KMS-11 (cell line): Measurements from ENCODE around the gene ADAM11.
"Not testable (repeated sequence)": the region's sequence is repeated elsewhere in the genome, so short reads cannot be mapped to it uniquely, and the experiment has no call there.

Experiments used
- H2AFZ ChIP-seq: fragments of 200-600 bp; sonication (generic); 2 replicates; pipeline ENCODE4 v1.6.1; 2016; ENCODE audit warnings: antibody characterized with exemption, mixed run types, low read depth
- H3K27ac ChIP-seq: fragments of 200-600 bp; sonication (generic); 2 replicates; pipeline ENCODE4 v1.6.1; 2016; ENCODE audit warnings: mild to moderate bottlenecking, mixed run types
- H3K27me3 ChIP-seq: fragments of 200-600 bp; sonication (generic); 2 replicates; pipeline ENCODE4 v1.6.1; 2017; ENCODE audit warnings: mild to moderate bottlenecking, low read depth, mixed run types, moderate library complexity; ENCODE audit not compliant: insufficient read depth
- H3K36me3 ChIP-seq: fragments of 200-600 bp; sonication (generic); 2 replicates; pipeline ENCODE4 v1.6.1; 2017; ENCODE audit warnings: mild to moderate bottlenecking, mixed run types; ENCODE audit not compliant: insufficient read depth
- H3K4me1 ChIP-seq: fragments of 200-600 bp; sonication (generic); 2 replicates; pipeline ENCODE4 v1.6.1; 2016; ENCODE audit warnings: mild to moderate bottlenecking, low read depth, mixed run types; ENCODE audit not compliant: poor library complexity, severe bottlenecking
- H3K4me2 ChIP-seq: fragments of 200-600 bp; sonication (generic); 2 replicates; pipeline ENCODE4 v1.7.0; 2016; ENCODE audit warnings: mild to moderate bottlenecking, mixed run types
- H3K4me3 ChIP-seq: fragments of 200-600 bp; sonication (generic); IDR thresholded peaks from 2 replicates; pipeline ENCODE4 v1.6.1; 2017; ENCODE audit warnings: low read depth, low read length, mixed read lengths; ENCODE audit not compliant: insufficient read depth
- H3K79me2 ChIP-seq: fragments of 200-600 bp; sonication (generic); 2 replicates; pipeline ENCODE4 v1.6.1; 2016; ENCODE audit warnings: low read depth, mixed run types; ENCODE audit not compliant: insufficient read depth
- H3K9ac ChIP-seq: fragments of 200-600 bp; sonication (generic); 2 replicates; pipeline ENCODE4 v1.6.1; 2016; ENCODE audit warnings: mild to moderate bottlenecking, mixed run types
- H4K20me1 ChIP-seq: fragments of 200-600 bp; sonication (generic); 2 replicates; pipeline ENCODE4 v1.6.1; 2016; ENCODE audit warnings: mild to moderate bottlenecking, mixed run types; ENCODE audit not compliant: insufficient read depth
- TF ChIP-seq, protein P1 (sequence below): fragments of 200-600 bp; sonication (generic); conservative IDR thresholded peaks from 2 replicates; pipeline ENCODE4 v1.6.1; 2017; ENCODE audit warnings: low read depth, mild to moderate bottlenecking, antibody characterized with exemption, low read length, moderate library complexity, mixed read lengths

ADAM11 gene

DNA sequence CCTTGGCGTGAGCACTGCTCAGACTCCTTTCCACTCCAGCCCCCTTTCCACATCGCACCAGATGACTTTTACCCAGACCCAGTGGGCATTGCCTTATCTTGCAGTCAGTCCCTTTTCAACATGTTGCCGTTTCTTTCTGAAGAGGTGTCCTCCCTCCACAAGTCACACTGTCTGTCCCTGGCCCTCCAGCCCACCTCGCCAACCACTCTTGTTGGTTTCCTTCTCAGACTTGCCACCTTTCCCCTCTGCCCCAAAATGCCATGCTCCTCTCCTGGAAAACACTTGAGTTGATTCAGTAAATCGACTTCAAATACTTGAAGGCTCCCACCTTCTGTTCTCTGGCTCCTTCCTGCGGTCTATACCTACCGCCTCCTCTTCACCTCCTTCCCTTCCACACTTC lies 7.5 kb upstream of the ADAM11 start:
- Histone ChIP-seq H3K79me2 (no peaks in the 10 kb centered on the region), H3K4me3 (no peak overlapping the region), H3K27ac (no peak overlapping the region), H3K27me3 (no peaks in the 10 kb centered on the region), H3K4me1 (peaks cover 26% of the 10 kb centered on the region), H3K9ac (no peak overlapping the region), H2AFZ (no peak overlapping the region), H4K20me1 (no peaks in the 10 kb centered on the region), H3K36me3 (no peaks in the 10 kb centered on the region), H3K4me2 (no peak overlapping the region)
- TF ChIP-seq, protein P1, sequence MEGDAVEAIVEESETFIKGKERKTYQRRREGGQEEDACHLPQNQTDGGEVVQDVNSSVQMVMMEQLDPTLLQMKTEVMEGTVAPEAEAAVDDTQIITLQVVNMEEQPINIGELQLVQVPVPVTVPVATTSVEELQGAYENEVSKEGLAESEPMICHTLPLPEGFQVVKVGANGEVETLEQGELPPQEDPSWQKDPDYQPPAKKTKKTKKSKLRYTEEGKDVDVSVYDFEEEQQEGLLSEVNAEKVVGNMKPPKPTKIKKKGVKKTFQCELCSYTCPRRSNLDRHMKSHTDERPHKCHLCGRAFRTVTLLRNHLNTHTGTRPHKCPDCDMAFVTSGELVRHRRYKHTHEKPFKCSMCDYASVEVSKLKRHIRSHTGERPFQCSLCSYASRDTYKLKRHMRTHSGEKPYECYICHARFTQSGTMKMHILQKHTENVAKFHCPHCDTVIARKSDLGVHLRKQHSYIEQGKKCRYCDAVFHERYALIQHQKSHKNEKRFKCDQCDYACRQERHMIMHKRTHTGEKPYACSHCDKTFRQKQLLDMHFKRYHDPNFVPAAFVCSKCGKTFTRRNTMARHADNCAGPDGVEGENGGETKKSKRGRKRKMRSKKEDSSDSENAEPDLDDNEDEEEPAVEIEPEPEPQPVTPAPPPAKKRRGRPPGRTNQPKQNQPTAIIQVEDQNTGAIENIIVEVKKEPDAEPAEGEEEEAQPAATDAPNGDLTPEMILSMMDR: no peak

DNA sequence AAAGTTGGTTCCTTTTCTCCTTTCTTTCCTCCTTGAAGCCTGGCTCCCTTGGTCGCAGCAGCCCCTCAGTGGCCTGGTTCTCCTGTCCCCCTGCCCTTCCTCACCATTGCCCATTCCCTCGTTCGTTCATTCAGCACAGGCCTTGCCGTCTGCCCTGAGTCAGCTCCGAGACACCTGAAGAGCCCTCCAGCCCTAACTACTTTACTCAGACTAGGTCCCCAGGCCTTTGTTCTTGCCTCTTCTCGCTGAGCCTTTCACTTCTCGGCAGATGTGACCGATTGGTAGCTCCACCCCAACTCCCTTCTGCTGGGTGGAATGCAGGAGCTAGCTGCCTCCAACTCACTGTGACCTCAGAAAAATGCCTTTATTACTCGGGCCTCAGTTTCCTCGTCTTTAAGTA lies 7.0 kb upstream of the ADAM11 start:
- Histone ChIP-seq H3K9ac (no peak overlapping the region), H3K27me3 (no peaks in the 10 kb centered on the region), H3K4me3 (no peak overlapping the region), H4K20me1 (no peaks in the 10 kb centered on the region), H2AFZ (no peak overlapping the region), H3K79me2 (no peaks in the 10 kb centered on the region), H3K4me2 (no peak overlapping the region), H3K36me3 (no peaks in the 10 kb centered on the region), H3K27ac (no peak overlapping the region), H3K4me1 (peaks cover 21% of the 10 kb centered on the region)
- TF ChIP-seq, protein P1: no peak

DNA sequence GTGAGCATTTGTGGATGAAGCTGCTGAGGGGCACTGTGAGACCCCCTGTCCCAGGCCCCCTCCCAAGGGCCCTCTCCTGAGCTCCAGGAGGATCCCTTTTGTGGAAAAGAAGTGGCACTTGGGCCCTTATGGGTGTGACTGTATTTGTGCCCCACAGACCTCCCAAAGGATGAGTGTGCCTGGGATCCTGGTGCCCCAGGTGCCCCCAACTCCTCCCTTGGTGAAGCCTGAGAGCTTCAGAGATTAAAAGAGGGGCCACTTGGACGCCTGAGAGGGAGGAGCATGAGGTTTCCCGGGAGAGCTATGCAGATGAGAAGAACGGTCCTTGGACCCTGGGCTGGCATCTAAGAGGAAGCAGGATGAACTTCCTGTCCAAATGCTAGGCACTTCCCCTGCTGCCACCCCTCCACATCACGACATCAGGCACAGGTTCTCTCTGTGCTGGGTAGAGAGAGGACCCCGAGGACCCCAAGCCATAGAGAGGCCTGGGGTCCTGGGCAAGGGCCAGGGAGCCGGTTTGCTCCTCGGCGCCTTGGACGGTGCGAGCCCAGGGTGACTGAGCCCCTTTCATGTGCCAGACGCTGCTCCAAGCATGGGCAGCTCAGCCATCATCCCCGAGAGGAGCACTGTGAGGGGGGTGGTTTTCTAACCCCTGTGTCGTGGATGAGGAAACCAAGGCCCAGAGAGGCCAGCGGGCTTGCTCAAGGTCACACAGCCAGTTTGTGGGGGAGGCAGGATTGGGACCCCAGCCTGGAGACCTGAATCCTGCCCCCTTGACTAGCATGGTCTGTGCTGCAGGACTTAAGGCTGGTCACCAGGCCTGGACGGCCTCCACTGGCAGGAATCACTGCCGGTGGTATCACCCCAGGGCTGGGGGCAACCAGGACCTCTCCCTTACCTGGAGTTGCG lies 5.6 kb upstream of the ADAM11 start:
- Histone ChIP-seq H2AFZ (no peak overlapping the region), H3K9ac (no peak overlapping the region), H3K4me2 (no peak overlapping the region), H3K79me2 (no peaks in the 10 kb centered on the region), H3K4me1 (peaks cover 7% of the 10 kb centered on the region), H3K4me3 (no peak overlapping the region), H3K27me3 (peaks cover 9% of the 10 kb centered on the region; the same call in 1 of the 2 replicates), H3K27ac (no peak overlapping the region), H3K36me3 (no peaks in the 10 kb centered on the region), H4K20me1 (no peaks in the 10 kb centered on the region)
- TF ChIP-seq, protein P1: no peak

DNA sequence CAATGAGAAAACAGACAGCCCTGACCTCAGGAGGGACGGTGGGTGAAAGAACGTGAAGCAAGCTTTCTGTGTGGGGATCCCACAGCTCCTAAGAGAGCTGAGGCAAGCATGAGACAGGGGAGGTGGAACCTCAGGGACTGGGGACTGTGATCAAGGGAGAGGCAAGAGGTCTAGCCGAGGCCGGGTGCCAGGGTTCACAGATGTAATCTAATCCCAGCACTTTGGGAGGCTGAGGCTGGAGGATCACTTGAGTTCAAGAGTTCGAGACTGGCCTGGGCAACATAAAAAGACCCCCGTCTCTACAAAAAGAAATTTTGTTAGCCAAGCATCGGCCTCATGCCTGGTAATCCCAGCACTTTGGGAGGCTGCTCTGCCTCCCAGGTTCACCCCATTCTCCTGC lies 4.5 kb upstream of the ADAM11 start:
- H3K27ac ChIP-seq: no peak overlapping the region
- no peaks in the 10 kb centered on the region for H4K20me1 ChIP-seq
- TF ChIP-seq, protein P1: no peak
- H3K4me3 ChIP-seq: no peak overlapping the region
- H3K79me2 ChIP-seq: no peaks in the 10 kb centered on the region
- H3K4me2 ChIP-seq: no peak overlapping the region
- peaks cover 14% of the 10 kb centered on the region; the same call in 1 of the 2 replicates for H3K27me3 ChIP-seq
- H3K36me3 ChIP-seq: no peaks in the 10 kb centered on the region
- H3K4me1 ChIP-seq: no peaks in the 10 kb centered on the region
- no peak overlapping the region for H2AFZ ChIP-seq
- H3K9ac ChIP-seq: no peak overlapping the region

DNA sequence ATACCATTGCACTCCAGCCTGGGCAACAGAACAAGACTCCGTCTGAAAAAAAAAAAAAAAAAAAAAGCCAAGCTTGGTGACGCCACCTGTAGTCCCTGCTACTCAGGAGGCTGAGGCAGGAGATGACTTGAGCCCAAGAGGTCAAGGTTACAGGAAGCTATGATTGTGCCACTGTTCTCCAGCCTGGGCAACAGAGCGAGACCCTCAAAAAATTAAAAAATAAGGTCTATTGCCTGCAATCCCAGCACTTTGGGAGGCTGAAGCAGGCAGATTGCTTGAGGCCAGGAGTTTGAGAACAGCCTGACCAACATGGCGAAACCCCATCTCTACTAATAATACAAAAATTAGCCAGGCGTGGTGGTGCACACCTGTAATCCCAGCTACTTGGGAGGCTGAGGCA lies 3.6 kb upstream of the ADAM11 start:
- peaks cover 19% of the 10 kb centered on the region; the same call in 1 of the 2 replicates for H3K27me3 ChIP-seq
- not testable (repeated sequence) for H3K4me2 ChIP-seq, H3K4me1 ChIP-seq, H3K4me3 ChIP-seq, H2AFZ ChIP-seq, H3K9ac ChIP-seq, H3K36me3 ChIP-seq, H3K27ac ChIP-seq, H3K79me2 ChIP-seq, H4K20me1 ChIP-seq
